Activated CD4-positive, alpha-beta T cell treated with anti-CD3 and anti-CD28 coated beads, Interleukin-2, amount 10 ng/mL, durations not matched to agents 24 days and 14 days (primary cell): ENCODE data around the gene OXGR1. TPM values are rescaled to one million over a fixed set of nuclear protein-coding genes. Genes with fewer than 3 reads are reported as not detected.
"Not testable (repeated sequence)": the region's sequence is repeated elsewhere in the genome, so short reads cannot be mapped to it uniquely, and the experiment has no call there.

Experiments
- DNase-seq: peaks from one replicate; pipeline ENCODE4 v3.0.0; 2022
- H3K27ac Mint-ChIP-seq: one replicate; pipeline ENCODE4 v1.8.0; 2022; ENCODE audit warnings: mild to moderate bottlenecking, mixed read lengths
- H3K27me3 Mint-ChIP-seq: one replicate; pipeline ENCODE4 v1.8.0; 2022; ENCODE audit warnings: mixed read lengths
- H3K36me3 Mint-ChIP-seq: one replicate; pipeline ENCODE4 v1.8.0; 2022; ENCODE audit warnings: low read depth, mild to moderate bottlenecking, mixed read lengths
- H3K4me1 Mint-ChIP-seq: one replicate; pipeline ENCODE4 v1.8.0; 2021; ENCODE audit warnings: mixed read lengths
- H3K4me3 Mint-ChIP-seq: one replicate; pipeline ENCODE4 v1.8.0; 2022; ENCODE audit warnings: mild to moderate bottlenecking, moderate library complexity, mixed read lengths
- H3K9me3 Mint-ChIP-seq: one replicate; pipeline ENCODE4 v1.8.0; 2021; ENCODE audit warnings: mixed read lengths
- intact Hi-C: fragments of 100-400 bp; cut with micrococcal nuclease; formaldehyde crosslinking; loops from one replicate; pipeline ENCODE4 v1.15.1; 2023
- total RNA-seq: library from RNA; stranded (reverse); gene quantifications from 2 replicates; pipeline ENCODE4 v1.2.3, GENCODE V29; 2022

OXGR1 gene
- not detected in 2 replicates for total RNA-seq

DNA sequence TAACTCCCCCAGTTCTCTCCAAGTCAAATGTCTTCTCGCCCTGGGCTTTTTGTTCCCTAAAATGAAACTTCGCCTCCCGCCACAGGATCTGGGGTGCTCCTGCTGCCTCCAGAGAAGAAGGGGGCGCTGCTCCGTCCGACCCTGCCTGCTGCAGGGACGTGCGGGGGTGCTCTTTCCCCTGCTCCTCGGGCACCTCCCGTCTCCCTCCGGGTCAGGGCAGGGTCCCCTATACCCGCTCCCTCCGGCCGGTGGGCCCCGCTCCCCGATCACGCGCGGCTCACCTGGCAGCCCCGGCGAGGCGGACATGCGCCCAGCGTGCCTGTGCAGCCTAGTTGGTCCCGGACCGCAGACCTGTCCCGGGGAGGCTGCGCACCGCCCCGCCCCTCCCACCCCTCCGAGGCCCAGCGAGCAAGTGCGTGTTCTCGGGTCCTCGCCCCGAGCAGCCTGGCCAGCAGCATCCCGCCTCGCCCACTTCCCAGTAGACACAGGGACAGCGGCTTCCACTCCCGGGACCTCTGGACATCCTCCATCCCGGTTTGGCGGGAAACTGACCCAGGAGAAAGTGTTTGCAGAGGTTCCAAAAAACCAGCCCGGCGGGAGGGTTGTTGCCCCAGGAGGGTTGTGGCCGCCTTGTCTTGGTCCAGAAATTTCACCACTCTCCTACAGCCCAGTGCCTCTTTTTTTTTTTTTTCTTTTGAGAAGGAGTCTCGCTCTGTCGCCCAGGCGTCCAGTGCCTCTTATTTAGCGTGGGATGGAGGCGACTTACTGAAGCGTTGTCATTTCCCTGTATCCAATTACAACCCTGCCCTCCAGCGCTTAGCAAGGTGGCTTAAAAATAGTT, at the start of gene OXGR1:
OXGR1 (minus strand) TSS at position 460 of the 841 bp plus-strand sequence. CDS start 6,717 bp downstream, outside the sequence.
- H3K36me3 Mint-ChIP-seq: no peaks in the 10 kb centered on the region

GRCh38 chr13:97043302-97043701, 49.0 kb upstream of the OXGR1 start:
- peaks cover 2% of the 10 kb centered on the region for H3K27me3 Mint-ChIP-seq
- H3K4me1 Mint-ChIP-seq: no peaks in the 10 kb centered on the region
- no peak overlapping the region for H3K27ac Mint-ChIP-seq
- DNase-seq: no peak
- H3K9me3 Mint-ChIP-seq: no peaks in the 10 kb centered on the region
- intact Hi-C loops: no loop called here
- no peaks in the 10 kb centered on the region for H3K36me3 Mint-ChIP-seq
- no peak overlapping the region for H3K4me3 Mint-ChIP-seq

More for the DNA sequence above, at the start of gene OXGR1:
- Mint-ChIP-seq H3K4me1 (no peaks in the 10 kb centered on the region), H3K27me3 (peaks cover 35% of the 10 kb centered on the region), H3K9me3 (peaks cover 4% of the 10 kb centered on the region), H3K27ac (no peak within 1 kb of the TSS), H3K4me3 (no peak within 1 kb of the TSS)
- intact Hi-C loops: no loop called here
- DNase-seq: no peak

DNA sequence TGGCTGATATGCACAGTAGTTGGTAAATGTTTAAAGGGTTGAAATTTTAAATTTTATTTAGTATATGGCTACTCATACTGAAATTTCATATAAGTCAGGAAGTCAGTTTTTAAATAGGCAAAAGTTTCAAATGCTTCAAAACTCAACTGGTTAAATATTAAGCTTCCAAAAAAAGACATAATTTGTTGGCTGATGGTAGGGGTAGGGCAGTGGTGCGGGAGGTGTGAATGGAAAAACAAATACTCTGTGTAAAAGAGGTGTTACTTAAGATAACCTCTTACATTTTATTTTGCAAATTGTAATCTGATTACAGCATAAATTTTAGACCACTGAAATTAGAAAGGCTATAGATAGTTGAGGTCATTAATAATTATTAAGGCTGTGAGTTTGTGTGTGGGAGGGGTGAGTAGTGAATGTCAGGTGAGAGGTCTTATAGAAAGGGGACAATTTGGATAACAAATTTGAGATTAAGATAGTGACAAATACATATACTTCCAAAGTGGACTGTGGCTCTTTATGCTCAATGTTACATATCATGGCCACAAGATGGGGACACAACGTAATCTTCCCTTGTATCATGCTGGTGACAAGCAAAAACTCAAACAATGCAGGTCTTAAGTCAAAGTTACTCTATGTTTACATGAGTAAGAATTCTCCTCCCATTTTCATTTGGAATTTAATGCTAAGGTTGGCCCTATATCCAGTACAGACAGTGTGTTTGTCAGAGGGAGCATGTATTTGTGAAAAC, 36.6 kb upstream of the OXGR1 start:
- no peak overlapping the region for H3K4me3 Mint-ChIP-seq
- H3K36me3 Mint-ChIP-seq: no peaks in the 10 kb centered on the region
- H3K27ac Mint-ChIP-seq: no peak overlapping the region
- H3K4me1 Mint-ChIP-seq: no peaks in the 10 kb centered on the region
- no peak for DNase-seq
- H3K9me3 Mint-ChIP-seq: no peaks in the 10 kb centered on the region
- intact Hi-C loops: no loop called here
- peaks cover 1% of the 10 kb centered on the region for H3K27me3 Mint-ChIP-seq

GRCh38 chr13:97028441-97029299, 34.4 kb upstream of the OXGR1 start:
- Mint-ChIP-seq H3K4me3 (no peak overlapping the region), H3K36me3 (no peaks in the 10 kb centered on the region), H3K4me1 (no peaks in the 10 kb centered on the region), H3K27ac (no peak overlapping the region), H3K27me3 (peaks cover 5% of the 10 kb centered on the region), H3K9me3 (no peaks in the 10 kb centered on the region)
- DNase-seq: peak; percentile 81
- intact Hi-C loops: no loop called here

DNA sequence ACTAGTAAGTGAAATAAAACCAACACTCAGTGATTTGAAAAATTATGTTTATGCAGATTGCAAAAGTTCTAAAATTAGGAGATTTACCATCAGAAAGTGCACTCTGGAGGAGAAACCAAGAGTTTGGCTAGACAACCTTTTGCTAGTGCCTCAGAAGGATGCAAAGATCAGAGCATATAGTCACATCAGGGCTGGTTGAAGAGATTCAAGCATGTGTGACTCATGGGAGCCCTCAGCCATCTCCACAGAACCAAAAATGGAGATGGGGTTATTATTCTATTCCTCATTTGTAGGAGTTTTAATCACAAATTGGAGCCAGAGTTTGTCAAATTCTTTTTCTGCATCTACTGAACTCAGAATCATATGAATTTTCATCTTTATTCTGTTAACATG, 32.9 kb upstream of the OXGR1 start:
- Mint-ChIP-seq H3K27ac (no peak overlapping the region), H3K36me3 (no peaks in the 10 kb centered on the region), H3K27me3 (peaks cover 8% of the 10 kb centered on the region), H3K9me3 (no peaks in the 10 kb centered on the region), H3K4me3 (no peak overlapping the region), H3K4me1 (no peaks in the 10 kb centered on the region)
- no peak for DNase-seq
- intact Hi-C loops: no loop called here

- intact Hi-C loops: no loop called here
- Mint-ChIP-seq H3K27me3 (peaks cover 8% of the 10 kb centered on the region), H3K9me3 (no peaks in the 10 kb centered on the region), H3K27ac (no peak overlapping the region), H3K36me3 (no peaks in the 10 kb centered on the region), H3K4me3 (no peak overlapping the region), H3K4me1 (no peaks in the 10 kb centered on the region)
- no peak for DNase-seq
These were observed 32.4 kb upstream of the OXGR1 start for GRCh38 chr13:97026531-97027161.

DNA sequence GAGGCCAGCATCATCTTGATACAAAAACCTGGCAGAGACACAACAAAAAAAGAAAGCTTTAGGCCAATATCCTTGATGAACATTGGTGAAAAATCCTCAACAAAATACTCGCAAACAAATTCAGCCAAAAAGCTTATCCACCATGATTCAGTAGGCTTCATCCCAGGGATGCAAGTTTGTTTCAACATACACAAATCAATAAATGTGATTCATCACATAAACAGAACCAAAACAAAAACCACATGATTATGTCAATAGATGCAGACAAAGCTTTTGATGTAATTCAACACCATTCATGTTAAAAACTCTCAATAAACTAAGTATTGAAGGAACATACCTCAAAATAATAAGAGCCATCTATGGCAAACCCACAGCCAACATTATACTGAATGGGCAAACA, 29.5 kb upstream of the OXGR1 start:
- H3K4me1 Mint-ChIP-seq, intact Hi-C loops, H3K27ac Mint-ChIP-seq, H3K9me3 Mint-ChIP-seq, H3K36me3 Mint-ChIP-seq, H3K4me3 Mint-ChIP-seq, DNase-seq: not testable (repeated sequence)
- peaks cover 18% of the 10 kb centered on the region for H3K27me3 Mint-ChIP-seq

- H3K4me3 Mint-ChIP-seq: no peak overlapping the region
- H3K9me3 Mint-ChIP-seq: no peaks in the 10 kb centered on the region
- peaks cover 20% of the 10 kb centered on the region for H3K27me3 Mint-ChIP-seq
- H3K4me1 Mint-ChIP-seq: no peaks in the 10 kb centered on the region
- intact Hi-C loops: no loop called here
- no peaks in the 10 kb centered on the region for H3K36me3 Mint-ChIP-seq
- DNase-seq: no peak
- no peak overlapping the region for H3K27ac Mint-ChIP-seq
These were observed 28.8 kb upstream of the OXGR1 start for GRCh38 chr13:97023117-97023516.

DNA sequence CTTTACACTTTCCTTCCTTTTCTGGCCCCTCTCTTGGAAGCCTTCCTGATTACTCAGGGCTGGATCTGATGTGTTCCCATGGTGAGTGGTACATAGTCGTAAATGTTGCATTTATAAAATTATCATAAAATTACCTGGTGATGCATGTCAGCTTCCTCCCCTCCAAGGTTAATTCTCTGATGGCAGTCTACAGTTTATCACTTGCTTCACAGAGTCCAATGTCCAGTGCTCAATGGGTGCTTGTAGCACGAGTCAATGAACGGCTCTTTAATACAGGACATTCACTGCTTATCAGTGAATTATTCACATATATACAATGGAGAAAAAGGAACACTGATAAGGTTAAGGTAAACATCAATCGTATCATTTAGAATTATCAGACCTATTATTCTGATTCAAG, 27.0 kb upstream of the OXGR1 start:
- H3K9me3 Mint-ChIP-seq: no peaks in the 10 kb centered on the region
- no peak for DNase-seq
- peaks cover 25% of the 10 kb centered on the region for H3K27me3 Mint-ChIP-seq
- no peaks in the 10 kb centered on the region for H3K4me1 Mint-ChIP-seq
- H3K4me3 Mint-ChIP-seq: no peak overlapping the region
- H3K27ac Mint-ChIP-seq: no peak overlapping the region
- H3K36me3 Mint-ChIP-seq: no peaks in the 10 kb centered on the region
- intact Hi-C loops: no loop called here

GRCh38 chr13:97020689-97021240, 26.5 kb upstream of the OXGR1 start:
- H3K9me3 Mint-ChIP-seq: no peaks in the 10 kb centered on the region
- DNase-seq: no peak
- H3K27ac Mint-ChIP-seq: no peak overlapping the region
- H3K36me3 Mint-ChIP-seq: no peaks in the 10 kb centered on the region
- no peak overlapping the region for H3K4me3 Mint-ChIP-seq
- H3K27me3 Mint-ChIP-seq: peaks cover 25% of the 10 kb centered on the region
- H3K4me1 Mint-ChIP-seq: peaks cover under 1% of the 10 kb centered on the region
- intact Hi-C loops: no loop called here

DNA sequence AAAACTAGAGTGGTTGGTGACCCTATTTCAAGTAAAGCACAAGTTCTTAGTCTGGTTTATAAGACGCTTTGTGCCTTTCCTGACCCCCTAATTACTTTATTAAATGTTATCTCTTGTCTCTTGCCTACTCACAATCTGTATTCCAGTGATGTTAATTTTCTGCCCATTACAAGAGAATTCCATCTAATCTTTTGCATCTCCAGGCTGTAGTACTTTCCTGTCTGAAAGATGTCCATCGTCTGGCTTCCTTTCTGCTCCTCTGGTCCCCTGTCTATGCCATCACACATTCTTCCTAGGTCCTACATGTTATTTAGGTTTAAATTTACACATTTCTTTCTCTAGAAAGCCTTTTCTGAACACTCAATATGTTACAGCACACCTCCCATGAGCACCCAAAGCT, 25.9 kb upstream of the OXGR1 start:
- H3K27me3 Mint-ChIP-seq: peaks cover 28% of the 10 kb centered on the region

GRCh38 chr13:97019236-97019635, 25.0 kb upstream of the OXGR1 start:
- H3K27me3 Mint-ChIP-seq: peaks cover 33% of the 10 kb centered on the region
- H3K27ac Mint-ChIP-seq: no peak overlapping the region
- intact Hi-C loops: loop anchor here (5.0 kb wide), 2 partner anchors 338 to 783 kb away; no protein-coding TSS in a partner anchor
- H3K4me1 Mint-ChIP-seq: peaks cover 4% of the 10 kb centered on the region
- H3K9me3 Mint-ChIP-seq: no peaks in the 10 kb centered on the region
- no peaks in the 10 kb centered on the region for H3K36me3 Mint-ChIP-seq
- H3K4me3 Mint-ChIP-seq: no peak overlapping the region
- no peak for DNase-seq

More for the DNA sequence above, 25.9 kb upstream of the OXGR1 start:
- Mint-ChIP-seq H3K4me3 (no peak overlapping the region), H3K27ac (no peak overlapping the region), H3K36me3 (no peaks in the 10 kb centered on the region), H3K9me3 (no peaks in the 10 kb centered on the region), H3K4me1 (peaks cover 4% of the 10 kb centered on the region)
- no peak for DNase-seq
- intact Hi-C loops: no loop called here
